ENCODE data around the gene RHOD. TPM values are rescaled to one million over a fixed set of nuclear protein-coding genes. Genes with fewer than 3 reads are reported as not detected.

The RHOD gene
- total RNA-seq, 1 donor from 2014 or later, result 82.6 TPM

GRCh38 chr11:67090717-67091116 is 34.1 kb downstream of the RHOD start:
- Histone ChIP-seq H3K4me3 (no peak overlapping the region), H3K27ac (no peak overlapping the region), H3K36me3 (no peaks in the 10 kb centered on the region), H3K27me3 (no peaks in the 10 kb centered on the region), H3K9me3 (no peaks in the 10 kb centered on the region), H3K4me1 (no peaks in the 10 kb centered on the region)
- intact Hi-C loops (cut with DNase I), result no loop called here
- no peak for DNase-seq (ENCODE audit: low spot score in 2 of 2)
- TF ChIP-seq CTCF (IDR thresholded peaks at IDR 0.05), result no peak

GRCh38 chr11:67095214-67095507 is 38.5 kb downstream of the RHOD start:
- no peak for TF ChIP-seq CTCF (IDR thresholded peaks at IDR 0.05)
- intact Hi-C loops (cut with DNase I), result no loop called here

GRCh38 chr11:67098799-67099429 is 42.3 kb downstream of the RHOD start:
- Histone ChIP-seq H3K4me3 (no peak overlapping the region), H3K27ac (no peak overlapping the region), H3K36me3 (no peaks in the 10 kb centered on the region), H3K9me3 (no peaks in the 10 kb centered on the region), H3K4me1 (no peaks in the 10 kb centered on the region), H3K27me3 (no peaks in the 10 kb centered on the region)
- intact Hi-C loops (cut with DNase I), result no loop called here
- no peak for TF ChIP-seq CTCF (IDR thresholded peaks at IDR 0.05)
- no peak for DNase-seq (ENCODE audit: low spot score in 2 of 2)

More at GRCh38 chr11:67095214-67095507, 38.5 kb downstream of the RHOD start:
- no peaks in the 10 kb centered on the region for H3K9me3 ChIP-seq
- no peaks in the 10 kb centered on the region for H3K4me1 ChIP-seq
- no peak overlapping the region for H3K27ac ChIP-seq
- no peaks in the 10 kb centered on the region for H3K36me3 ChIP-seq
- no peak overlapping the region for H3K4me3 ChIP-seq
- no peak for DNase-seq (ENCODE audit: low spot score in 2 of 2)
- no peaks in the 10 kb centered on the region for H3K27me3 ChIP-seq

- Histone ChIP-seq H3K4me1 (no peaks in the 10 kb centered on the region), H3K4me3 (no peak overlapping the region), H3K27me3 (no peaks in the 10 kb centered on the region), H3K9me3 (no peaks in the 10 kb centered on the region), H3K36me3 (no peaks in the 10 kb centered on the region), H3K27ac (no peak overlapping the region)
- TF ChIP-seq CTCF (IDR thresholded peaks at IDR 0.05), result no peak
- intact Hi-C loops (cut with DNase I), result no loop called here
- DNase-seq (ENCODE audit: low spot score in 2 of 2), result no peak
These were observed 43.2 kb downstream of the RHOD start for GRCh38 chr11:67099831-67100324.

GRCh38 chr11:67102664-67103063 is 46.0 kb downstream of the RHOD start:
- no peak overlapping the region for H3K4me3 ChIP-seq
- H3K27me3 ChIP-seq, result no peaks in the 10 kb centered on the region
- no peaks in the 10 kb centered on the region for H3K4me1 ChIP-seq
- intact Hi-C loops (cut with DNase I), result no loop called here
- no peak overlapping the region for H3K27ac ChIP-seq
- H3K9me3 ChIP-seq, result no peaks in the 10 kb centered on the region
- no peak for DNase-seq (ENCODE audit: low spot score in 2 of 2)
- no peaks in the 10 kb centered on the region for H3K36me3 ChIP-seq
- no peak for TF ChIP-seq CTCF (IDR thresholded peaks at IDR 0.05)

GRCh38 chr11:67105964-67106363 is 49.3 kb downstream of the RHOD start:
- Histone ChIP-seq H3K9me3 (no peaks in the 10 kb centered on the region), H3K4me1 (peaks cover 0 to under 1% of the 10 kb centered on the region in 2 donors), H3K27me3 (no peaks in the 10 kb centered on the region)

More at GRCh38 chr11:67105964-67106363, 49.3 kb downstream of the RHOD start:
- intact Hi-C loops (cut with DNase I), result no loop called here
- no peak overlapping the region for H3K27ac ChIP-seq
- no peak overlapping the region for H3K4me3 ChIP-seq
- no peak for DNase-seq (ENCODE audit: low spot score in 2 of 2)
- H3K36me3 ChIP-seq, result no peaks in the 10 kb centered on the region
- no peak for TF ChIP-seq CTCF (IDR thresholded peaks at IDR 0.05)
